Measurements from ENCODE around the gene CCDC92. TPM values are rescaled to one million over a fixed set of nuclear protein-coding genes. Genes with fewer than 3 reads are reported as not detected.

Gene CCDC92
- total RNA-seq, 1 donor: 8.2 TPM

DNA sequence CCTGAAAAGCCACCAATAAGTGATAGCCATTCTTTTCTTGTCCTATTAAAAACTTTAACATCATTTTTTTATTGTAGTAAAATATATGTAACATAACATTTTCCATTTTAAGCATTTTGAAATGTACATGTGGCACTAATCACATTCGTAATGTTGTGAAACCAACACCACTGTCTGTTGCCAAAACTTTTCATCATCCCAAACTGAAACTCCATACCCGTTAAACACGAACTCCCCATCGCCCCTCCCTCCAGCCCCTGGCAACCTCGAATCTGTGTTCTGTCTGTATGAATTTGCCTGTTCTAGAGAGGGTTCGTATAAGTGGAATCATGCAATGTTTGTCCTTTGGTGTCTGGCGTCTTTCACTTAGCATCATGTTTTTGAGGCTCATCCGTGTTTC lies 75.9 kb downstream of the CCDC92 start:
- peak; percentile 73 for DNase-seq (ENCODE audit: low read depth)
- peak overlapping the region; percentile 47 for H3K4me3 ChIP-seq (ENCODE audit: low read depth, low read length)
- TF ChIP-seq, protein P1, sequence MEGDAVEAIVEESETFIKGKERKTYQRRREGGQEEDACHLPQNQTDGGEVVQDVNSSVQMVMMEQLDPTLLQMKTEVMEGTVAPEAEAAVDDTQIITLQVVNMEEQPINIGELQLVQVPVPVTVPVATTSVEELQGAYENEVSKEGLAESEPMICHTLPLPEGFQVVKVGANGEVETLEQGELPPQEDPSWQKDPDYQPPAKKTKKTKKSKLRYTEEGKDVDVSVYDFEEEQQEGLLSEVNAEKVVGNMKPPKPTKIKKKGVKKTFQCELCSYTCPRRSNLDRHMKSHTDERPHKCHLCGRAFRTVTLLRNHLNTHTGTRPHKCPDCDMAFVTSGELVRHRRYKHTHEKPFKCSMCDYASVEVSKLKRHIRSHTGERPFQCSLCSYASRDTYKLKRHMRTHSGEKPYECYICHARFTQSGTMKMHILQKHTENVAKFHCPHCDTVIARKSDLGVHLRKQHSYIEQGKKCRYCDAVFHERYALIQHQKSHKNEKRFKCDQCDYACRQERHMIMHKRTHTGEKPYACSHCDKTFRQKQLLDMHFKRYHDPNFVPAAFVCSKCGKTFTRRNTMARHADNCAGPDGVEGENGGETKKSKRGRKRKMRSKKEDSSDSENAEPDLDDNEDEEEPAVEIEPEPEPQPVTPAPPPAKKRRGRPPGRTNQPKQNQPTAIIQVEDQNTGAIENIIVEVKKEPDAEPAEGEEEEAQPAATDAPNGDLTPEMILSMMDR (IDR thresholded peaks at IDR 0.05; ENCODE audit: insufficient read depth, low read depth, low read length): no peak

DNA sequence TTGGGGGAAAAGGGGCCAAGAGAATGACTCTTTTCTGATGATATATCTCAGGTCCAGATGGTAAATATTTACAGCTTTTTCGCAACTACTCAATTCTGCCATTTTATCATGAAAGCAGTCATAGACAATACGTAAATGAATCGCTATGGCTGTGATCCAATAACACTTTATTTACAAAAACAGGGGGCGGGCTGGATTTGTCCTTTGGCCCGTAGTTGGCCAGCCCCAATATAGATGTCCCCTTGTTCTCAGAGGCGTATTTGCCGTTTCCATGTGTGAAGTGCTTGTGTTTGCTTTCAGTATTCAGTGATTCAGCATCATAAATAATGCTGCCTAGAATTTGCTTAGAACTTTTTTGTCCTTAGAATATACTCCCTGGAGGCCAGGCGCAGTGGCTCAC lies 77.2 kb downstream of the CCDC92 start:
- H3K4me3 ChIP-seq (ENCODE audit: low read depth, low read length): no peak overlapping the region
- TF ChIP-seq, protein P1 (IDR thresholded peaks at IDR 0.05; ENCODE audit: insufficient read depth, low read depth, low read length): no peak
- DNase-seq (ENCODE audit: low read depth): no peak

DNA sequence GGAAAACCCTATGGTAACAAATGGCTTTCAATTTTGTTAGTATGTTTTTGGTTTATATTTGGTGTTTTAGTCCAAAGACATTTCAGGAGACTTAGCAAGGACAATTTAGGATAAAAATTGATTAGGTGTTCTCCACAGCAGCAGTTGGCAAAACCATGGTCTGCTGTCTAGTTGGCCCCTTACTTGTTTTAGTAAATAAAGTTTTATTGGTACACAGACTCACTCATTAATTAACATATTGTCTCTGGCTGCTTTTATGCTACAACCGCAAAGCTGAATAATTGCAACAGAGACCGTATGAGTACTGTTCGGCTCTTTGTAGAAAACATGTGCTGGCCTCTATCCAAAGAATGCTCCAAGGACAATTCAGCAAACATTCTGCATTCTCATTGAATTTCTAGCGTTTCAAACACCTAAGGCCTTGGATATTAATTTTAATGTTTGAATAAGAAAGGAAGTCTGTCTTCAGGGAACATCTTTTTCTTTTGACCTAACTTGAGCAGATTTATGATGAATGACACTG lies 77.7 kb downstream of the CCDC92 start:
- no peak for DNase-seq (ENCODE audit: low read depth)
- TF ChIP-seq, protein P1 (IDR thresholded peaks at IDR 0.05; ENCODE audit: insufficient read depth, low read depth, low read length): no peak

DNA sequence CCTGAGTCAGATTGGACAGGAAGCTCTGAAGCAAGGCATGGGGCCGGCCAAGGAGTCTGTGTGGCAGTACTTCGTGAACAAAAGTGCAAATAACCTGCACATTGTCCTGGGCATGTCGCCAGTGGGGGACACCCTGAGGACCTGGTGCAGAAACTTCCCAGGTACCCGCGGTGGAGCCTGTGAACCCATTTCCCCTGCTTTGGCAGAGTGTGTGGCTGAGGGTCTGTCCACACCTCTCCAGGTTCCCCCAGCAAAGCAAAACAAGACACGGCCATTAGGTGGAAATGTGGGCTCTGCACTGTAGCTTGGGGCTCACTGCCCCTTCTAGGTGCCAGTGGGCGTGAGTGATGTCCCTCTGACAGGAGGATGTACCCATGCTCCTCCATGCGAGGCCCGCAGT lies 79.4 kb downstream of the CCDC92 start:
- DNase-seq (ENCODE audit: low read depth): no peak
- TF ChIP-seq, protein P1 (IDR thresholded peaks at IDR 0.05; ENCODE audit: insufficient read depth, low read depth, low read length): no peak
- no peak overlapping the region for H3K4me3 ChIP-seq (ENCODE audit: low read depth, low read length)

More for the DNA sequence above, 77.7 kb downstream of the CCDC92 start:
- no peak overlapping the region for H3K4me3 ChIP-seq (ENCODE audit: low read depth, low read length)

DNA sequence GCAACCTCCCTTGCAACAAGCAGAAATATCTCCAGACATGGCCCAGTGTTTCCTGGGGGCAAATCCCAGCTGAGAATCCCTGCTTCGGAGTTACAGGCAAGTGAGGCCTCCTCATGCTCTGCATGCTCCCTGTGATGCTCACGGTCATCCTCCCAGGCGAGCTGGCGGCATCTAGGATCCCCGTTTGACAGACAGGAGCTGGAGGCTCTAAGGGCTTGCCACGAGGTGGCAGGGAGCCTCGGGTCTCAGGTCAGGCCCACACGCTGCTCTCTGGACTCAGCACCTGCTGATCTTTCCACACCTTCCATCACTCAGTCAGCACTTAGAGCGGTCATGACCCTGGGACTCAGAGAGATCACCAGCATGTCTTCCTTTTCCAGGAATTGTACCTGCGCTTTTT lies 79.8 kb downstream of the CCDC92 start:
- no peak overlapping the region for H3K4me3 ChIP-seq (ENCODE audit: low read depth, low read length)
- no peak for DNase-seq (ENCODE audit: low read depth)
- TF ChIP-seq, protein P1 (IDR thresholded peaks at IDR 0.05; ENCODE audit: insufficient read depth, low read depth, low read length): no peak

DNA sequence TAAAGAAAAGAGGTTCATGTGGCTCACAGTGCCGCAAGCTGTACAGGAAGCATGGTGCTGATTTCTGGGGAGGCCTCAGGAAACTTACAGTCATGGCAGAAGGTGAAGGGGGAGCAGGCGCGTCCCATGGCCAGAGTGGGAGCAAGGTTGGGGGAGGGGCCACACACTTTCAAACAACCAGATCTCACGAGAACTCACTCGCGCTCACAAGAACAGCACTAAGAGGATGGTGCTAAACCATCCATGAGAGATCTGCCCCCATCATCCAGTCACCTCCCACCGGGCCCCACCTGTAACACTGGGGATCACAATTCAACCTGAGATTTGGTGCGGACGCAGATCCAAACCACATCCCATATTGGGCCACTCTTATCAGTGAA lies 80.5 kb downstream of the CCDC92 start:
- no peak for DNase-seq (ENCODE audit: low read depth)
- H3K4me3 ChIP-seq (ENCODE audit: low read depth, low read length): no peak overlapping the region
- TF ChIP-seq, protein P1 (IDR thresholded peaks at IDR 0.05; ENCODE audit: insufficient read depth, low read depth, low read length): no peak

DNA sequence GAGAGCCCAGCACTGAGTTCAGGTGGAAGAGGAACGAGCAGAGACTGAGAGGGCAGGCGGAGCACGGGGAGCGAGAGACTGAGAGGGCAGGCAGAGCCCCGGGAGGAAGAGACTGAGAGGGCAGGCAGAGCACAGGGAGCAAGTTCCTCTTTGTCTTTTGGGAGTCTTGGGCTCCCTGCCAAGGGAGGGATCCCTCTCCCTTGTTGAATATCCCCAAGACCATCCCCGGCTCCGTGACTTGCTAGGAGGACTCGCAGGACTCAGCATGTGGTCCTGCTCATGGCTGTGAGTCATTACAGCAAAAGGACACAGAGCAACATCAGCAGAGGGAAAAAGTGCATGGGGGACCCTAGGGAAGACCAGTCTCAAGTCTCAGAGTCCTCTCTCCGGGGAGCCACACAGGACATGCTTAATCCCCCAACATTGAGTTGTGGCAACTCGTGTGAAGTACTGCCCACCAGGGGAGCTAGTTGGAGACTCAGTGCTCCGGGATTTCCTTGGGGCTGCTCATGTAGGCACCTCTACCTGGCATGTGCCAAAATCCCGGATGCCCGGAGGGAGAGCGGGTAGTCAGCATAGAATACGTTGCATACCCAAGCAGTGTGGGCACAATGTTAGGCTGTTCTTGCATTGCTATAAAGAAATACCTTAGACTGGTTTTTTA lies 81.0 kb downstream of the CCDC92 start:
- DNase-seq (ENCODE audit: low read depth): no peak
- H3K4me3 ChIP-seq (ENCODE audit: low read depth, low read length): no peak overlapping the region
- TF ChIP-seq, protein P1 (IDR thresholded peaks at IDR 0.05; ENCODE audit: insufficient read depth, low read depth, low read length): no peak
